PC-3 (cell line): ENCODE measurements around the gene LEP.

Source experiments
- EZH2 ChIP-seq: fragments of 300-600 bp; sonication (generic); IDR thresholded peaks from one replicate; pipeline ENCODE4 v1.6.1; 2017; ENCODE audit warnings: antibody characterized with exemption, mild to moderate bottlenecking, low read length; ENCODE audit not compliant: unreplicated experiment
- TF ChIP-seq, protein P1 (sequence below): fragments of 300-600 bp; sonication (generic); conservative IDR thresholded peaks from 2 replicates; pipeline ENCODE4 v1.5.1; 2017; ENCODE audit warnings: antibody characterized with exemption, low read depth, mild to moderate bottlenecking, low read length

DNA sequence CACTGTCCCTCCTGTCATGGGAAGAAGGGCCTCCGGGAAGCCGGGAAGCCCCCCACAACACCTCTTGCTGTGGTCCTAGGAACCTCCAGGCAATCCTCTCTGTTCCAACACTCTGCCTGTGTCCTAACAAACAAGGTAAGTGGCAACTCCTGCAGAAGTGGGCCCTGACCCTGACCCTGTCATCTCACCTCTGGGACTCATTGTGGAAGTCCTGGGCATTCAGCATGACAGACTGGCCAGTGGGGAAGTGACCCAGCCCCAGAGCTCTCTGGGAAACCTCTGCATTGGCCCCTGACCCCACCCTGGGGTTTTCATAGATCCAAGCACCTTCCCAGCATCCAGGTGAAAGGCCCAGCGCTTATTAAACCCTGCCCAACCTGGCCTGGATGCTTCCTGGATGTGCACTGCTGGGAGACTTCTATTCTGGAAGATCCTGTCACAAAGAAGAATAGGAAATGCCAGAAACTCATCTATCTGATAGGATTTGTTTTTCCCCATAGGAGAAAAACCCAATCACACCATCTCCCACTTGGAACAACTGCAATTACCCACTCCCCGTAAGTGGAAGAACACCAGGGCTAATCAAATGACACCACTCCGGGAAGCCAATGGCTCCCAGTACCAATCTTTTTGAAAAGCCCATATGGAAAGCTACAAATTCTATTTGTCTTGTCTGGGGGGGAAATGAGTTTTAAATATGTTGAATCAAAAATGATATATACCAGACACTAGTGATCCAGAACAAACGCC, 24.3 kb downstream of the LEP start:
- TF ChIP-seq EZH2: no peak
- TF ChIP-seq, protein P1, sequence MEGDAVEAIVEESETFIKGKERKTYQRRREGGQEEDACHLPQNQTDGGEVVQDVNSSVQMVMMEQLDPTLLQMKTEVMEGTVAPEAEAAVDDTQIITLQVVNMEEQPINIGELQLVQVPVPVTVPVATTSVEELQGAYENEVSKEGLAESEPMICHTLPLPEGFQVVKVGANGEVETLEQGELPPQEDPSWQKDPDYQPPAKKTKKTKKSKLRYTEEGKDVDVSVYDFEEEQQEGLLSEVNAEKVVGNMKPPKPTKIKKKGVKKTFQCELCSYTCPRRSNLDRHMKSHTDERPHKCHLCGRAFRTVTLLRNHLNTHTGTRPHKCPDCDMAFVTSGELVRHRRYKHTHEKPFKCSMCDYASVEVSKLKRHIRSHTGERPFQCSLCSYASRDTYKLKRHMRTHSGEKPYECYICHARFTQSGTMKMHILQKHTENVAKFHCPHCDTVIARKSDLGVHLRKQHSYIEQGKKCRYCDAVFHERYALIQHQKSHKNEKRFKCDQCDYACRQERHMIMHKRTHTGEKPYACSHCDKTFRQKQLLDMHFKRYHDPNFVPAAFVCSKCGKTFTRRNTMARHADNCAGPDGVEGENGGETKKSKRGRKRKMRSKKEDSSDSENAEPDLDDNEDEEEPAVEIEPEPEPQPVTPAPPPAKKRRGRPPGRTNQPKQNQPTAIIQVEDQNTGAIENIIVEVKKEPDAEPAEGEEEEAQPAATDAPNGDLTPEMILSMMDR: no peak
